Activated CD8-positive, alpha-beta memory T cell treated with anti-CD3 and anti-CD28 coated beads for 1 hour (primary cell): ENCODE measurements around the gene STK32C.

Source experiments
- DNase-seq, 2 donors: peaks; one replicate each; pipeline ENCODE4 v3.0.0-alpha.2; 2020; ENCODE audit warnings: low read depth in 1 of 2; ENCODE audit errors: extremely low read depth in 1 of 2

The STK32C gene

DNA sequence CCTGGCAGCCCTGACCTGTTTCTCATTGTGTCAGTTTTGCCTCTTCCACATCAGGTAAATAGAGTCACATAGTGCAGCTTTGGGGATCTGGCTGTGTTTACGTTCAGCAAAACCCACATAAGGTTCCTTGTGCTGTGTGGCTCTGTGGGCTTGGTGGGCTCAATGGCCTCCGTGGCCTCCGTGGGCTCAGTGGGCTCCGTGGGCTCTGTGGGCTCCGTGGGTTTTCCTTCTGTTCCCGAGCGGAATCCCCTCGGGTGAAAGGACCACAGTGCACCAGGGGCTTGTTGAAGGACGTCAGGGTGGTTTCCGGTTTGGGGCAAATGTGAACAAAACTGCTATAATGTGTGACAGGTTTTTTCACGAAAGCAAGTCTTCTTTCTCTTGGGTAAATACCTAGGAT lies 133.5 kb downstream of the STK32C start:
- DNase-seq: no peak

DNA sequence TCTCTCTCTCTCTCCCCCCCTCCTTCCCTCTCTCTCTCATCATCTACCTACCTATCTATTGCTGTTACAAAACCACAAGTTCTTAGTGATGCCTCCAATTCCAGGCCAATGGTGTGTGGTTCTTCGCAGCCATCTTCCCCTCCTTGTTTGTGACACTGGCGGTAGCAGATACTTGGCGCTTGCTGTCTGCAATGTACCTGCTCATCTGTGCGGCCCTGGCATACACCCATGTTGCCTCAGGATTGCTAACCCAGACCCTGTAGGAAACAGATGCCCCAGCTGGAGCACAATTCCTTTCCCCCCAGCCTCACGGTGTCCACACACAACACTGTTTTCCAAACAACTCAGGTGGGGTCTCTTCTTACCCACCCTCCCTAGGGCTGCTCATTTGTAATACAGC lies 134.6 kb downstream of the STK32C start:
- no peak for DNase-seq

DNA sequence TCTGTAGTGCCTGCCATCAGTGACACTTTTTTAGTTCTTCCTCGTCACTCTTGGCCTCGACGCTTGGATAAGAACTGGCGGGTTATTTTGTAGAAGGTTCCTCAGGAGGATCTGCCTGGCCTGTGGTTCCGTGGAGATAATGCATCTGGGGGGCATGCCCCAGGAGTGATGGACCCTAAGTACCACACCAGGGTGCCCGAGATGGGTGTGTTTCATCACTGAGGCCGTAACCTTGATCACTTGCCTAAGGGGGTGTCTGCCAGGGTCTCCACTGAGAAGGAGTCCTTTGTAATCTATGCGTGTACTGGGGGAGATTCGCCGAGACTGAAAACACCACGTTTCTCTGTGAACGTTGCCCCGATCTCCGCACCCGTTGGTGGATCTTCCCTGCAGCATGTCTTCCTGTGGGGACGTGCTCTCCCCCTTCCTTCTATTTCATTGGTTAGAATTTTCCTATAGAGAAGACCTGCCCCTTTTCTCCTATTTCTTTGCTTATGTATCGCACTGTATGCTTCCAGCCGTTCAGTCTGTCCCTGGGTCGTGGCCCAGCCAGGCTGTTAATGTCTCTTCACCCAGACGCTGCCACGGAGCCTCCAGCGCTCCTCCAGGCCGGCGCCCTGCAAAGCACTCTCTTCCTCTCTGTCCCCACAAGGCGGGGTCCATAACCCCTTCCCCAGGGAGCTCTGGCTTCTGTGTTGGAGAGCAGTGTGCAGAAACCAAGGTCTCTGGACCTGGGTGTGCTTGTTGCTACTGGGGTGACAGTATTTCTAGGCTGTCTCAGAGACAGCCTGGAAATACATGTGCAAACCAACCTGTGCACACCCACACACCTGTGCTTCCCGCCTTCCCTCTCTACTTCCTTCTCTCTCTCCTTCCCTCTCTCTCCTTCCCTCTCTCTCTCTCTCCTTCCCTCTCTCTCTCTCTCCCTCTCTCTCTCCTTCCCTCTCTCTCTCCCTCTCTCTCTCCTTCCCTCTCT lies 135.4 kb downstream of the STK32C start:
- no peak for DNase-seq

DNA sequence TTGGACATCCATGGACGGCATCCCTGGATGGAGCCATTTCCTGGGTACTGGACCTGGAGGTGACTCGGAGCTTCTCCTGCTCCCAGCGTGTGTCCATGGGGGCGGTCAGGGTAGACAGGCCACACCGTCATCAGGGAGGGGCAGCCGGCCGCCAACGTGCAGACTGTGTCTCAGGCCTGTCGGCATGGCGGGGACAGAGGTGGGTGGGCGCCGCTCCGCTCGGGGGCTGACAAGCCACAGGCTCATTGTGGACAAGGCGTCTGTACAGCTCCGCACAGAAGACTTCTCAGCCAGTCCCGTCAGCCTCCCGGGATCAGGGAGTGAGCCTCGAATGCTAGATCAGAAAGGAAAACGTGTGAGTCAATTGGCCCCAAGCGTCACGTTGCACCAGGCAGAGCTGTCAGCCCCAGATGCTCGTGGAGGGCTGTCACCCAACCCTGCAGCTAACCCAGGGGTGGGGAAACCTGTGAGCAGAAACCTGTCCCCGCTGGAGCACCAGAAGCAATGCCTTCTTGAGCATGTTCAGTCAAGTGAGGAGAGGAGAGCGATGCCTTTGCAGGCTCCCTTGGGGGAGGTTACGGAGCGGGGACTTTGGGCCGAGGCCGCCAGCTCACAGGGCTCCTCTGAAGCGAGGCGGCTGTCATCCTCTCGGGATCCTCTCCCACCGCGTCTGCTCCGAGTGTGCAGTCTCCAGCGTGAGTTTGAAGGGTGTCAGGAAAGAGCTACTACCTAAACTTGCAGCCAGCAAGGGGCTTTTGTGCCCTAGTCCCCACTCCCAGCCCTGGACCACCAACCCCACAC lies 137.0 kb downstream of the STK32C start:
- DNase-seq: no peak

DNA sequence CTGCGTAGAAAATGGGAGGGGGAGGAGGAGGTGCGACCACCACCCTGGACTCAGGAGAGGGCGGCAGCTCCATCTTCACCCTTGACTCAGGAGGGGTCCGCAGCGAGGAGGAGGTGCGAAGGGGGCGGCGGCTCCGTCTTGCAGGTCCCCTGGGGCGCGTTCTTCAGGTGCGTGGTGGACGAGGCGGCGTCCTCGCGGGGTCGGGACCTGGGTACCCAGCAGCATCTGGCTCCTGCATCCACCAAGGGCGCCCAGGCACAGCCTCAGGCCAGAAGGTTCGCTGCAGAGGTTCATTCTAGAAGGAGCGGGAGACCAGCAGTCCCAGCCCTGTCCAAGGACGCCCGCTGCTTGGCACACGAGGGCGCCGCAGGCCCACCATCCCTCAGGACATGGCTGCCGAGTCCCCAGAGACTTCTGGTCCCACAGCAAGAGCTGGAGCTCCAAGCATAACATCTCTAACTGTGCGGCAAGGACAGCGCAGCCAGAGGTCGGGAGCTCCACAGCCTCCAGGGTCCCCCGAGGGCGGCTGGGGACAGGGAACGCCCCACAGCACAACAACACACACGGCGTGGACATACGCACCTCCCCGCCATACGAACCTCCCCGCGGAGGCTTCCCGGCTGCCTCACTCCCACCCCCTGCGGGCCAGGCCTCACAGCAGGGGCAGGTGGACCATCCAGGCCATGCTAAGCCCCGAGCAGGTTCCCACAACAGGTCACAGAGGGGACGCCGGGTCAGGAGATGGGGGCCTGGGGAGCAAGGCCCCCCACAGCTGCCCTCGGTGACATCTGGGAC lies 137.8 kb downstream of the STK32C start:
- DNase-seq: no peak

DNA sequence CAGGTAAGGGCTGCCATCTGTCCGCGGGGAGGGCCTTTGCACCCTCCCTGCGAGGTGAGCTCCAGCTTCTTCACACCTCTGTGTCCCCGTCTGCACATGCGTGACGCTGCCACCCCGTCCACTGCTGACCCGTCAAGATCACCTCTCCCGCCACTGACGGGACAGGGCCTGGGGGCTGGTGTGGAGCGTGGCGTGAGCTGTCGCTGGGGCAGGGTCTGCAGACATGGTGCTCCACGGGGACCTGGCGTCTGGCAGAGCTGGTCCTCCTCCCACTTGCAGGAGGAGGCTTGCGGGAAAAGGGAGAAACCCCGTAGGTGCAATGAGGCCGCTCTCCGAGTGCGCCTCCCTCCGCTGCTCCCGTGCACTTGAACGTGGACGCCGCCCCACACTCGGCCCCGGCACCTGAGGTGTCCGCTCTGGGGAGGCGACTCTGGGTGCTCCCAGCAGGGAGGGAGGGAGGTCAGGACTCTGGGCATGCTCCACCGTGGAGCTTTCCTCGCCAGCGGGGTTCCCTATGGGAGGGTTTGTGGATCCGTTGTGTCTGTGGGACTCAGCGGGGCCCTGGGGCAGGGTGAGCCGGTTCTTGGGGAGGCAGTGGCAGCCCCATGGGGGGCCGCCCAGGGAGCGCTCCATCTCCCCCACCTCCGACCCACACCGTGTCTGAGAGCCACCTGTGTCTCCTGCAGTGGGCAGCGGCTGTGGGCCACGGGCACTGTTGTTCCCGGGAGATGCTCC lies 138.6 kb downstream of the STK32C start:
- no peak for DNase-seq

DNA sequence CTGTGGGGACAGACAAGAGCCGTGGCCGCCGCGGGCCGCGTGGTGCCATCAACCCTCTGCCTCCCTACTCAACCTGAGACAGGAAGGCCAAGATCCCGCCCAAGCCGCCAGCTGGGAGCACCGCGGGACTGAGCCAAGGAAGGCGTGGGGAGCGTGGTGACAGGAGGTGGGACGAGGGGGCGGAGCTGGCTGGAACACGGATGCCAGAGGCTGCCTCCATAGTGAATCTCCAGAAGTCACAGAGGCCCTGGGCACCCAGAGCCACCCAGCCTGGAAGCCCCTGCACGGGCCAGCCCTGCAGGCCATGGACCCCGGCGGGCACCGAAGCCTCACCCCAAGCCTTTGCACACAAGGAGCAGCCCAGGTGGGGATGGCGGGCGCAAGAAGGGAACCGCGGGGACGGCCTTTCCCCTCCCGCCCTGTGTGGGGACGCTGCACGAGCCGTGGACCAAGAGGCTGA lies 139.1 kb downstream of the STK32C start:
- DNase-seq: no peak

DNA sequence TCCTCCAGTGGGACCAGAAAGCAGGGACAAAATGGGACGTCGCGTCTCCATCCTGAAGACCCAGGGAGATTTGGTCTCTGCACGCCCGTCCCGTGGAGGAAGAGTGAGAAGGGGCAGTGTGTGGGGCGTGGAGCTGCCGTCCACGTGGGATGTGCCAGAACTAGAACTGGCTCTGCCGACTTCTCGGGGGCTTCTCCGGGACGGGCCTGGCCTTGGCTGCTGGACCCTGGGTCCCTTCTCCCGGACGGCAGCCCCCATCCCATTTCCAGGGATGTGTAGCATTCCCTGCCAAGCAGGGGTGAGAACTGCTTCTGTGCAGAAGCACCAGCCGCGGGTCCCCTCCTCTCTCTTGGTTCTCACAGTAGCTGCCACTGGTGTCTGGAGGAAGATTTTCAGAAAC lies 139.8 kb downstream of the STK32C start:
- no peak for DNase-seq

DNA sequence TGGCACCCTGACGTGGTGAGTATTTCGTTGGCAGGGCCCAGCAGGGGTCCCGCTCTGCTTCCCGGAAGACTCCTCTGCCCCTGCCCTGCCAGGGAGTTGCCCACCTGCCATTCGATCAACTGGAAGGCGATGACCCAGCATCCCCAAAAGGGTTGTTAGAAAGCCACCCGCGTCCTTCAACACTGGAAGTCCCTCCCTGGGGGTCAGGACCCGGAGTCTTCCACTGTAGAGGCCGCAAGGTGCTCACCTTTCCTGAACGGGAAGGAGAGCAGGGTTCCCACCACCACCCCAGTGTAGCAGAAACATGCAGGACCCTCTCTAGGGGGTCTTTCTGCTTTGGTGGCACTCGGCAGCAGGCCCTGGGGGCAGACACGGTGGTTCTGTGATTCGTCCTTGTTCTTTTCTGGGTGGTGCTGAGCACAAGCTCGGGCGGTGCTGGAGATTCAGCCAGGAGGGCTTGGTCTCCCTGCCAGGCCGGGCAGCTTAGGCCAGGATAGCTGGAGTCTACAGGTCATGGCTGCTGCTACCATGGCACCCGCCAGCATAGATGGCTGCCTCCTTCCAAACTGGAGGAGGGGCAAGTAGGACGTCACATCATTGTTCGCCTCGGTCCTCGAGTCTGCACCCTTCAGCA lies 140.6 kb downstream of the STK32C start:
- DNase-seq: no peak

DNA sequence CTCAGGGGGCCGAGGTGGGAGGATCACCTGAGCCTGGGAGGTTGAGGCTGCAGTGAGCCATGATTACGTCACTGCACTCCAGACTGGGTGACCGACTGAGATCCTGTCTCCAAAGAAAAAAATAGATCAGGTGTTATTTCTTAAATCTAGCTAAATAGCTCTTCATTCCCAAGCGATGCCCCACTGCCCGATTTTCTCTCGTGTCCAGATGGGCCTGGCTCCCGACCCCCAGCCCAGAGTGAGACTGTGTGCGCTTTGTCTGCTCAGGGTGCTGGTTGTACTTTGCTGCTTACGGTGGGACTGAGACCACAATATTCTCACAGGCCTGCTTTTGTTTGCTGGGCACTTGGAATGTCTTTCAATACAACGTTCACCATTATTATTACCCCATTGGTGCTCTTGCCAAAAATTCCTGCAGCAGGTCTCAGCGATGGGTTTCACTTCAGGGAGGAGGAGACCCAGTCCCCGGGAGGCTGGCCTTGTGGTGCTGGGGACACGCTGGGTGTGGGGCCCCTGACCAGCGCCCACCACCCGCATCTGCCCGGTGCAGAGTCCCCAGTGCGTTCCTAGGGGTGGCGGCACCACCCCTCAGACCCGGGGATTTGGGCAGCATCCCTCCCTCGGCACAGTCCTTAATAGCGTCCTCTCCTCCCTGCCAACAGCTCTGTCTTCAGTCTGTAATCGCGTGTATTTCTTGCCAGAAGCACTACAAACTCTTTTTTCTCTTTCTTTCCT lies 141.4 kb downstream of the STK32C start:
- DNase-seq: no peak

DNA sequence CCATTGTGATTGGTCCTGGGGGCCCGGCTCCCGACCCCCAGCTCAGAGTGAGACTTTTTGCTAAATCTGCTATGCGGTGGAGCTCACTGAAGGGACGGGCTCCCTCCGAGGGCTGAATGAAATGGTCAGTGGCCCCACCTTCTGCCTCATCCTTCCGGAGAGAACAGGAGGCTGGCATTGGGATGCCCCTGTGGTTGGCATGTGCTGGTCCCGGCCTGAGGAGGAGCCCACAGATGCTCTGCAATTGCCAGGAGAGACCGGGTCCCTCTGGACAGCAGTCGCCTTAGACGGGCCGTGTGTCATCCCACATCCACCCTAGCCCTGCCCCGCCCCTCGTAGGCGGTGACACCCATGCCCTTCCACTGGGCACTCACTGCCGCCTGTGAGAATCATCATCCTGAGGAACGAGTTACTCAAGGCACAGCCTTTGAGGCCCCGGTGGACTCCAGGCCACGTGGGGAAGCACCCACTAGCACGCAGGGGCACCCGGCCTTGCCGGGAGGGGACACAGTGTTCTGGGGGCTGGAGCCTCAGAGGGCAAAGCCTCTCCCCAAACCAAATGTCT lies 142.3 kb downstream of the STK32C start:
- no peak for DNase-seq

DNA sequence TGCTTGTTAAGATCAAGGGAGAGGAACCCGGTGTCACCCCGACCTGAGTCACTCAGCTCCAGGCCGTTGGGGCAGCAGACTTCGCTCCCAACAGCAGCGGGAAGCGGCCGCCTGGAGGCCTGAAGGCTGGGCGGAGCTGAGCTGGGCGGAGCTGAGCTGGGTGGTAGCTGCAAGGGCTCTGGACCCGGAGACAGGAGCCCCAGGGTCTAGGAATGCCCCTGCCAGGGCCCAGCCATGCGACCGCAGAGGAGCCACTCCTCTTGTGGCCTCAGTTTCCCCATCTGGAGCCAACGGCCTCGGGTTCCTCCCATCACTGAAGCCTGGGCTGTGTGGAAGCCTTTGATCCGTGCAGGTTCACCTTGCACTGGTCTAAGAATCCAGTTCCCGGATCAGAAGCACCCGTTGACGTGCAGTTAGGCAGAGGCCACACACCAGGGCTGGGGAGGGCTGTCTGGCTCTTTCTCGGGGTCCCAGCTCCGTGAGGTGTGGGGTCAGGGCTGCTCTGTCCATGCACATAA lies 142.9 kb downstream of the STK32C start:
- DNase-seq: no peak

DNA sequence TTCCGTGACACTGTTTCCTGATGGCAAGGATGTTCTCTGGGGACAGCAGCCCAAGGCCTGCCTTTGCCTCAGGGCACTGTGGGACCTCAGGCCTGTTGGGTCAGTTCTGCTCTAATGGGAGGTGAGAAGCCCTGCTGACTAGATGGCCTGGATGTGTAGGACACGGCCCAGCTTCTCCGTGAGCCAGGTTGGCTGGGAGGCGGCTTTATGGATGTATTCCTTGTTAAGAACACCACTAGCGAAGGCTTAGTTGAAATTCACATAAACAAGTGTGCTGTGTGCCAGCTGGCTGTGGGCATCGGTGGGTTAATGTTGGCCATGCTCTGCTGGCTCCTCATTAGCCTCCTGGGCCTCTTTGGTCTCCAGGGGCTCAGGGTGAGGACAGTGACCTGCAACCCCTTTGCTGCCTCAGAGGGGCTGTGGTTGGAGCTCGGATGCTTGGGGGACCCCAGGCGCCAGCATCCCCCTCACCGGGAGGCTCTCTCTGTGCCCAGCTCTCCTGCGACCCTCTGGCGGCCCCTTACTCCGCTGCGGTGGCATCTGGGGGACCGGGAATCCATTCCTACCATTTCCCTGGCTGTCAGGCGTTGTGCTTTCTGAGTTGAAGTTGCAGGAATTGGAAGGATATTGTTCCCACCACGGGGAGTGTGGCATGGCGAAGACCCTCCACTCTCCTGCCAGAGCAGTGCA lies 143.8 kb downstream of the STK32C start:
- DNase-seq: no peak

DNA sequence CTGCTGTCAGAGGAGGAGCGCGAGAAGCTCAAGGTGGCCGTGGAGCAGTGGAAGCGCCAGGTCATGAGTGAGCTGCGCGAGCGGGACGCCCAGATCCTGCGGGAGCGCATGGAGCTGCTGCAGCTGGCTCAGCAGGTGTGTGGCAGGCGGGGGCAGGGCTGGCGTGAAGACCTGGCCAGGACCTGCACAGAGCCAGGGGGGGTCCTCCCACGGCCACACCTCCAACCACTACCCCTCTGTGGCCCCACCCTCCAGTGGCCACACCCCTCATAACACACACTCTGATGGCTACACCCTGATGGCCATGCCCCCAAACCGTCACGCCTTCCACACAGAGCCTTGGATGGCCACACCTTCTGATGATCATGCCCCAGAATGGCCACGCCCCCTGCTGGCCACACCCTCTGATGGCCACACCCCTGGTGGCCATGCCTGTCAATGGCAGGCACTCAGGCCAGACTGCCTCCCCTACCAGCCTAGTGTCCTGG lies 144.4 kb downstream of the STK32C start:
- no peak for DNase-seq

DNA sequence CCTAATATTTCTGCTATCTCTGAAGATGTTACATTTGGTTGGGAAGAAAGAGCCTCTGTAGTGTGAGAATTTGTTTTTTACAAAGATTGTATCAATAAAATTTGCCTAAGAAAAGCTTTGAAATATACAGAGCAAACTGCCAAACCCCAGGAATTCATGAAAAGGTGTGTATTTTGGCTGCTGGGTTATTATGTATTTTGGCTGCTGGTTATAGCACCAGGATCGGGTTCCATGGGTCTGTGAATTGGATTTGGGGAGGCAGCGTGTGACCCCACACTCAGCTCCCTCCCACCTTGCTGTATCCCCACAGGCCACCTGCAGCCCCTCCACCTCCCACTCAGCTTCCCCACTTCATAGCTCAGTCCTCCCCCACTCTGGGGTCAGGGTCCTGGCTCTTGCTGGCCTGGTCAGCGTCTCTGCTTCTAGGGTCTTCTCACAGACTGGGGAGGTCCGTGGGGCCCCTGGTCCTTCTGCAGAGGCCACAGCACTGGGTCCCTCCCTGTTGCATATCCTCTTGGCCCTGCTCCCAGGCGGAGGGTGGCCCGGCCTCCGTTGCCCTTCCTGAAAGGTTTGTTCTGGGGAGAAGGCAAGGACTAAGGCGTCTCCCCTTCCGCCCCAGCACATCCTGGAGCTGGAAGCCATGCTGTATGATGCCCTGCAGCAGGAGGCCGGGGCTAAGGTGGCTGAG lies 145.0 kb downstream of the STK32C start:
- DNase-seq: no peak

DNA sequence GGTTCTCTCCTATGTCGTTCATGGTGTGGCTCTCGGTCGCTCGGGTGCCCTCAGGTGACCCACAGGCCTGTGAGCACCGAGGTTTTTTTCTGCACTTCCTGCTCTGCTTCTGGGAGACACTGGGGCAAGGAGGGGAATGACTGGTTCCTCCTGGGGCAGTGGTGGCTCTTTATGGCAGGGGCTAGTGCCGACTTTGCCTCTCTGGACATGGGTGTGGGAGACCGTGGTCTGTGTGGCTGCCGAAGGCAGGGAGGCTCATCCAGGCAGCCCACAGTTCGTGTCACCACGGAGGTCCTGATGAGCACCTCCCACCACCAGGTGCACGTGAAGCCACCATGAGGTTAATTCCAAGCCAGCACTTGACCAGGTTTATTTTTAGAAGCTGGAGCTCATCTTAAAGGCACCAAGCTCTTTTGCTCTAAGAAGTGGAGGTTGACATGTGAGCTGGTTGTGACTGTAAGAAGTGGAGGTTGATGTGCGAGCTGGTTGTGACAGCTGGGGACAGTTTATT lies 145.7 kb downstream of the STK32C start:
- DNase-seq: no peak
